OCI-LY7 (cell line): Measurements from ENCODE around the gene ATXN7L3.

Experiments
- EZH2phosphoT487 ChIP-seq: fragments of 200-600 bp; sonication (generic); IDR thresholded peaks from 2 replicates; pipeline ENCODE4 v1.6.1; 2018; ENCODE audit warnings: low read depth, borderline replicate concordance, mild to moderate bottlenecking, mixed run types, antibody characterized with exemption, low read length, moderate library complexity, mixed read lengths
- TF ChIP-seq, protein P1 (sequence below): fragments of 200-600 bp; sonication (generic); conservative IDR thresholded peaks from 2 replicates; pipeline ENCODE4 v1.5.1; 2014; ENCODE audit warnings: mild to moderate bottlenecking, antibody characterized with exemption, low read length, moderate library complexity, mixed read lengths

DNA sequence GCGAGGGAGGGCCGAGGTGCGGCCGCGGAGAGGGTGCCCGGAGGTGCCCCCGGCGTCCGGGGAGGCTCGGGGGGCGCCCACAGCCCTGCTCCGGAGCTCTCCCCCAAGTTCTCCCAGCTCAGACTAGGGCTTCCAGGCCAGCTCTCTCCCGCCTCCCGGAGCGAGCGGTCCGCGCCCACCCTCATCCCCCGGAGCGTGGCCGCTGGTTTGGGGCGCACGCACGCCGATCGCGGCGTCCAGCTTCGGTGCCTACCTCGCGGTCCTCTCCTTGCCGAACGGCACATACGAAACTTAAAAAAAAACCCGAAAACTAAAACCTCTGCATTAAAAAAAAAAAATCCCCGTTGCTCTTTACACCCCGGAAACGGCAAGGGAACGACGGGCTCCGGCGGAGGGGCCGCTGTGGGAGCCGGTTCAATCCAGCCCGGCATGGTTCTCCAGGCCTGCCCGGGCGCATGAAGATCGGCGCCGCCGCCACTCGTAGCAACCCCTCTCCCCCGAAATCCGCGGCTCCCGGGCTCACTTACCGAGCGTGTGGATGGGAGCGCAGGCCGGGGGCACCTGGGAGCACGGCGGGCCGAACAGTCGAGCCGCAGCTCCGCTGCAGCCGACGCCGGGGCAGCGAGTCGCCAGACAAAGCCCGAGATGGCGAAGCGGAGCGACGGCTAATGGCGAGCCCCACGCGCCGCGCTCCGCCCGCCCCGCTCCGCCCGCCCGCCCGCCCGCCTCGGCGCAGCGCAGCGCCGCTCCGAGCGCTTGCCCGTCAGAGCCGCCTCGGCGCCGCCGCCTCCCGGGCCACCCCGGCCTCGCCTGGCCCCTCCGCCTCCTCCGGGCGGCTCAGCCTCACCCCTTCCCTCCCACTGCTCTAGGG, 20.8 kb upstream of the ATXN7L3 start:
- TF ChIP-seq, protein P1, sequence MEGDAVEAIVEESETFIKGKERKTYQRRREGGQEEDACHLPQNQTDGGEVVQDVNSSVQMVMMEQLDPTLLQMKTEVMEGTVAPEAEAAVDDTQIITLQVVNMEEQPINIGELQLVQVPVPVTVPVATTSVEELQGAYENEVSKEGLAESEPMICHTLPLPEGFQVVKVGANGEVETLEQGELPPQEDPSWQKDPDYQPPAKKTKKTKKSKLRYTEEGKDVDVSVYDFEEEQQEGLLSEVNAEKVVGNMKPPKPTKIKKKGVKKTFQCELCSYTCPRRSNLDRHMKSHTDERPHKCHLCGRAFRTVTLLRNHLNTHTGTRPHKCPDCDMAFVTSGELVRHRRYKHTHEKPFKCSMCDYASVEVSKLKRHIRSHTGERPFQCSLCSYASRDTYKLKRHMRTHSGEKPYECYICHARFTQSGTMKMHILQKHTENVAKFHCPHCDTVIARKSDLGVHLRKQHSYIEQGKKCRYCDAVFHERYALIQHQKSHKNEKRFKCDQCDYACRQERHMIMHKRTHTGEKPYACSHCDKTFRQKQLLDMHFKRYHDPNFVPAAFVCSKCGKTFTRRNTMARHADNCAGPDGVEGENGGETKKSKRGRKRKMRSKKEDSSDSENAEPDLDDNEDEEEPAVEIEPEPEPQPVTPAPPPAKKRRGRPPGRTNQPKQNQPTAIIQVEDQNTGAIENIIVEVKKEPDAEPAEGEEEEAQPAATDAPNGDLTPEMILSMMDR, result no peak
- TF ChIP-seq EZH2phosphoT487, result no peak
